ENCODE measurements around the gene EIPR1.

DNA sequence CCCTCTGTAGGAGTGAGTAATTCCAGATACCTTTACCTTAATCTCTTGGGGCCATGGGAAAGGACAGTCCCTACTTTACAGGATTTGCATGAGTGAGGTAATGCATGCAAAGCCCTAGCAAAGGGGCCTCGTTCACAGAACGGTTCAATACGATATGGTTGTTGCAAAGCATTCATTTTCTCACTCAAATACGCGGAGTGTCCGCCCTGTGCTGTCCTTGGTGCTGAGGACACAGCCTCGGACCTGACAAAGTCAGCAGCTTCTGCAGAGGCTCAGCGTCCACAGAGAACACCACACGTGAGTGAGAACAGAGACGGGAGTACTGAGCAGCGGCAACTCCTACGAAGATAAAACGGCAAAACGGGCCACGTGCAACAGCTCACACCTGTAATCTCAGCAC, 125.7 kb downstream of the EIPR1 start:
- TF ChIP-seq, protein P1, sequence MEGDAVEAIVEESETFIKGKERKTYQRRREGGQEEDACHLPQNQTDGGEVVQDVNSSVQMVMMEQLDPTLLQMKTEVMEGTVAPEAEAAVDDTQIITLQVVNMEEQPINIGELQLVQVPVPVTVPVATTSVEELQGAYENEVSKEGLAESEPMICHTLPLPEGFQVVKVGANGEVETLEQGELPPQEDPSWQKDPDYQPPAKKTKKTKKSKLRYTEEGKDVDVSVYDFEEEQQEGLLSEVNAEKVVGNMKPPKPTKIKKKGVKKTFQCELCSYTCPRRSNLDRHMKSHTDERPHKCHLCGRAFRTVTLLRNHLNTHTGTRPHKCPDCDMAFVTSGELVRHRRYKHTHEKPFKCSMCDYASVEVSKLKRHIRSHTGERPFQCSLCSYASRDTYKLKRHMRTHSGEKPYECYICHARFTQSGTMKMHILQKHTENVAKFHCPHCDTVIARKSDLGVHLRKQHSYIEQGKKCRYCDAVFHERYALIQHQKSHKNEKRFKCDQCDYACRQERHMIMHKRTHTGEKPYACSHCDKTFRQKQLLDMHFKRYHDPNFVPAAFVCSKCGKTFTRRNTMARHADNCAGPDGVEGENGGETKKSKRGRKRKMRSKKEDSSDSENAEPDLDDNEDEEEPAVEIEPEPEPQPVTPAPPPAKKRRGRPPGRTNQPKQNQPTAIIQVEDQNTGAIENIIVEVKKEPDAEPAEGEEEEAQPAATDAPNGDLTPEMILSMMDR (conservative IDR thresholded peaks at IDR 0.05 in 1 of 2, IDR thresholded peaks at IDR 0.05 in 1 of 2; ENCODE audit: low read depth in 1 of 2, low read length in 2 of 2), result no peak
- no peak for TF ChIP-seq EZH2 (IDR thresholded peaks at IDR 0.05; ENCODE audit: low read length, missing control alignments)
